ENCODE data around the gene ANKRD23.
"Not testable (repeated sequence)": the region's sequence is repeated elsewhere in the genome, so short reads cannot be mapped to it uniquely, and the experiment has no call there.

ANKRD23 gene

GRCh38 chr2:96798733-96799622 lies 44.8 kb downstream of the ANKRD23 start:
- no peak for DNase-seq (ENCODE audit: low read depth)
- H3K4me3 ChIP-seq (ENCODE audit: low read depth, low read length): no peak overlapping the region
- TF ChIP-seq MYC (IDR thresholded peaks at IDR 0.05; ENCODE audit: low read depth, low read length) (no peak), CTCF (IDR thresholded peaks at IDR 0.05; ENCODE audit: low read depth, low read length) (no peak), MAX (IDR thresholded peaks at IDR 0.05; ENCODE audit: low read depth, low read length) (no peak), POLR2A (IDR thresholded peaks at IDR 0.05; ENCODE audit: extremely low read depth, insufficient read length) (no peak)

GRCh38 chr2:96797066-96797625 lies 46.7 kb downstream of the ANKRD23 start:
- no peak overlapping the region for H3K4me3 ChIP-seq (ENCODE audit: low read depth, low read length)
- TF ChIP-seq CTCF (IDR thresholded peaks at IDR 0.05; ENCODE audit: low read depth, low read length): no peak
- no peak for TF ChIP-seq MYC (IDR thresholded peaks at IDR 0.05; ENCODE audit: low read depth, low read length)
- TF ChIP-seq MAX (IDR thresholded peaks at IDR 0.05; ENCODE audit: low read depth, low read length): no peak
- TF ChIP-seq POLR2A (IDR thresholded peaks at IDR 0.05; ENCODE audit: extremely low read depth, insufficient read length): no peak
- DNase-seq (ENCODE audit: low read depth): no peak

- H3K4me3 ChIP-seq (ENCODE audit: low read depth, low read length); DNase-seq (ENCODE audit: low read depth): not testable (repeated sequence)
Observed at GRCh38 chr2:96796497-96796896, 47.3 kb downstream of the ANKRD23 start.

- no peak overlapping the region for H3K4me3 ChIP-seq (ENCODE audit: low read depth, low read length)
- no peak for DNase-seq (ENCODE audit: low read depth)
- TF ChIP-seq CTCF (IDR thresholded peaks at IDR 0.05; ENCODE audit: low read depth, low read length) (no peak), MAX (IDR thresholded peaks at IDR 0.05; ENCODE audit: low read depth, low read length) (no peak), POLR2A (IDR thresholded peaks at IDR 0.05; ENCODE audit: extremely low read depth, insufficient read length) (no peak), MYC (IDR thresholded peaks at IDR 0.05; ENCODE audit: low read depth, low read length) (no peak)
Observed at GRCh38 chr2:96795076-96795475, 48.7 kb downstream of the ANKRD23 start.

GRCh38 chr2:96792772-96793749 lies 50.8 kb downstream of the ANKRD23 start:
- no peak overlapping the region for H3K4me3 ChIP-seq (ENCODE audit: low read depth, low read length)
- no peak for TF ChIP-seq MAX (IDR thresholded peaks at IDR 0.05; ENCODE audit: low read depth, low read length)
- TF ChIP-seq MYC (IDR thresholded peaks at IDR 0.05; ENCODE audit: low read depth, low read length): no peak
- no peak for TF ChIP-seq POLR2A (IDR thresholded peaks at IDR 0.05; ENCODE audit: extremely low read depth, insufficient read length)
- TF ChIP-seq CTCF (IDR thresholded peaks at IDR 0.05; ENCODE audit: low read depth, low read length): no peak
- no peak for DNase-seq (ENCODE audit: low read depth)
